ENCODE data around the gene RGS18. TPM values are rescaled to one million over a fixed set of nuclear protein-coding genes. Genes with fewer than 3 reads are reported as not detected.

RGS18 gene
- total and polyA plus RNA-seq, 2 donors (not counting 1 experiment from before 2014, with no cell fraction given), result 0.09 TPM; not detected in 1

DNA sequence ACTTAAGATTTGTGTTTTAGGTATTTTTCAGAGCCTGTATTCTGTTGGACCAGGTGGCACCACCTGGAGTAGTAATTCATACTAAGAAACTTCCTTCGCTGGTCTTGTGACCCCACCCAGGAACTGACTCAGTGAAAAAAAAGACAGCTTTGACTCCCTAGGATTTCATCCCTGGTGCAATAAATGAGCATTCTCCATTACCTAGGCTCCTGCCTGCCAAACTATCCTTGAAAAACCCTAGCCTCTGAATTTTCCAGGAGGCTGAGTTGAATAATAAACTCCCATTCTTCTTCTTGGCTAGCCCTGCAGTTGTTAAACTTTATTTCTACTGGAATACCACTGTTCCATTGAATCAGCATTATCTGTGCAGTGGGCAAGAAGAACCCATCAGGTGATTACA, 10.6 kb upstream of the RGS18 start:
- no peak overlapping the region for H3K27ac Mint-ChIP-seq

DNA sequence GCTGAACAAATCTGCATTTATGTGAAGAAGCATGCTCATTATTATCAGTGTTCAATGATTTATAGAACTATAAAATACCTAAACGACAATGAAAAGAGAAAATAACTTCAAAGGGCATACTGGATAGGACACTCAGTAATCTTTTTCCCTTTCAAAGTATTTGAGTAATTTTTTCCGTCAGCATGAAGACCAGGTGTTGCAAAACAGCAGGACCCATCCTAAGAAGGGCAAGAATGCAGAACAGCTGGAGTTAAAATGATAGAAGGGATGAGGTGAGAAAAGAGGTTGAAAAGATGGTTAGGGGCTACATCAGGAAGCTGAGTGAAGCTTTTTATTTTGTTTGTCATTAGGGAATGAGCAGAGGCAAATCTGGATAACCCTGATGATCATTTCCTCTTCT, 7.1 kb upstream of the RGS18 start:
- ATAC-seq (ENCODE audit: low read depth) (no peak), DNase-seq (no peak)
- ChIA-PET CTCF (no interaction called here), POLR2A (no interaction called here)
- H3K27ac ChIP-seq (ENCODE audit: low read length in 2 of 2), result no peak overlapping the region
- no peaks in the 10 kb centered on the region for H3K9me3 ChIP-seq (ENCODE audit: control extremely low read depth in 1 of 3, control insufficient read depth in 2 of 3, insufficient read depth in 1 of 3, low read length in 2 of 3)
- Mint-ChIP-seq H3K27ac (no peak overlapping the region), H3K27me3 (no peaks in the 10 kb centered on the region), H3K4me1 (no peaks in the 10 kb centered on the region), H3K4me3 (no peak overlapping the region), H3K9me3 (ENCODE audit: insufficient read depth) (no peaks in the 10 kb centered on the region)
- no peak overlapping the region for H3K4me3 ChIP-seq (ENCODE audit: control extremely low read depth in 1 of 5, extremely low read depth in 1 of 5, insufficient read depth in 1 of 5, low read depth in 2 of 5, low read length in 4 of 5)
- no peak overlapping the region for H3K4me2 ChIP-seq (replicated peaks; ENCODE audit: low read depth, low read length, poor library complexity, severe bottlenecking)
- intact Hi-C loops (cut with micrococcal nuclease), result no loop called here
- no peaks in the 10 kb centered on the region for H4K20me1 ChIP-seq (ENCODE audit: control insufficient read depth, insufficient read depth, low read length, poor library complexity, severe bottlenecking)
- TF ChIP-seq, protein P1, sequence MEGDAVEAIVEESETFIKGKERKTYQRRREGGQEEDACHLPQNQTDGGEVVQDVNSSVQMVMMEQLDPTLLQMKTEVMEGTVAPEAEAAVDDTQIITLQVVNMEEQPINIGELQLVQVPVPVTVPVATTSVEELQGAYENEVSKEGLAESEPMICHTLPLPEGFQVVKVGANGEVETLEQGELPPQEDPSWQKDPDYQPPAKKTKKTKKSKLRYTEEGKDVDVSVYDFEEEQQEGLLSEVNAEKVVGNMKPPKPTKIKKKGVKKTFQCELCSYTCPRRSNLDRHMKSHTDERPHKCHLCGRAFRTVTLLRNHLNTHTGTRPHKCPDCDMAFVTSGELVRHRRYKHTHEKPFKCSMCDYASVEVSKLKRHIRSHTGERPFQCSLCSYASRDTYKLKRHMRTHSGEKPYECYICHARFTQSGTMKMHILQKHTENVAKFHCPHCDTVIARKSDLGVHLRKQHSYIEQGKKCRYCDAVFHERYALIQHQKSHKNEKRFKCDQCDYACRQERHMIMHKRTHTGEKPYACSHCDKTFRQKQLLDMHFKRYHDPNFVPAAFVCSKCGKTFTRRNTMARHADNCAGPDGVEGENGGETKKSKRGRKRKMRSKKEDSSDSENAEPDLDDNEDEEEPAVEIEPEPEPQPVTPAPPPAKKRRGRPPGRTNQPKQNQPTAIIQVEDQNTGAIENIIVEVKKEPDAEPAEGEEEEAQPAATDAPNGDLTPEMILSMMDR (IDR thresholded peaks at IDR 0.05), result no peak
- TF ChIP-seq EZH2 (IDR thresholded peaks at IDR 0.05; ENCODE audit: borderline replicate concordance, insufficient read depth, low read depth, low read length, poor library complexity, severe bottlenecking), result no peak
- no peaks in the 10 kb centered on the region for H3K79me2 ChIP-seq (ENCODE audit: control insufficient read depth, insufficient read depth, low read length)
- H3K4me1 ChIP-seq (ENCODE audit: control insufficient read depth in 2 of 2, insufficient read depth in 2 of 2, low read length in 2 of 2), result no peaks in the 10 kb centered on the region
- H3K36me3 ChIP-seq (replicated peaks in 1 of 2; ENCODE audit: control extremely low read depth in 1 of 2, control insufficient read depth in 1 of 2, extremely low read depth in 1 of 2, insufficient read depth in 2 of 2, low read length in 1 of 2), result no peaks in the 10 kb centered on the region
- no peaks in the 10 kb centered on the region for H3K27me3 ChIP-seq (replicated peaks in 1 of 4; ENCODE audit: control extremely low read depth in 1 of 4, control insufficient read depth in 3 of 4, insufficient read depth in 4 of 4, low read length in 3 of 4)
- no peak overlapping the region for H2AFZ ChIP-seq (ENCODE audit: insufficient read depth, low read depth, low read length, poor library complexity, severe bottlenecking)
- no peak overlapping the region for H3K9ac ChIP-seq (ENCODE audit: low read length)
- WGBS (ENCODE audit: insufficient coverage), result 100% methylated on average over 1 of the region's 2 CpGs

More for the DNA sequence above, 10.6 kb upstream of the RGS18 start:
- Histone ChIP-seq H3K27me3 (replicated peaks in 1 of 4; ENCODE audit: control extremely low read depth in 1 of 4, control insufficient read depth in 3 of 4, insufficient read depth in 4 of 4, low read length in 3 of 4) (no peaks in the 10 kb centered on the region), H3K27ac (ENCODE audit: low read length in 2 of 2) (no peak overlapping the region), H4K20me1 (ENCODE audit: control insufficient read depth, insufficient read depth, low read length, poor library complexity, severe bottlenecking) (no peaks in the 10 kb centered on the region), H3K4me3 (ENCODE audit: control extremely low read depth in 1 of 5, extremely low read depth in 1 of 5, insufficient read depth in 1 of 5, low read depth in 2 of 5, low read length in 4 of 5) (no peak overlapping the region), H3K4me2 (replicated peaks; ENCODE audit: low read depth, low read length, poor library complexity, severe bottlenecking) (no peak overlapping the region), H3K4me1 (ENCODE audit: control insufficient read depth in 2 of 2, insufficient read depth in 2 of 2, low read length in 2 of 2) (no peaks in the 10 kb centered on the region), H3K9me3 (ENCODE audit: control extremely low read depth in 1 of 3, control insufficient read depth in 2 of 3, insufficient read depth in 1 of 3, low read length in 2 of 3) (peaks cover 0 to 1% (median 0%) of the 10 kb centered on the region in 3 donors), H3K36me3 (replicated peaks in 1 of 2; ENCODE audit: control extremely low read depth in 1 of 2, control insufficient read depth in 1 of 2, extremely low read depth in 1 of 2, insufficient read depth in 2 of 2, low read length in 1 of 2) (no peaks in the 10 kb centered on the region), H2AFZ (ENCODE audit: insufficient read depth, low read depth, low read length, poor library complexity, severe bottlenecking) (no peak overlapping the region), H3K79me2 (ENCODE audit: control insufficient read depth, insufficient read depth, low read length) (no peaks in the 10 kb centered on the region), H3K9ac (ENCODE audit: low read length) (no peak overlapping the region)
- no peaks in the 10 kb centered on the region for H3K27me3 Mint-ChIP-seq
- CTCF ChIA-PET, result no interaction called here
- intact Hi-C loops (cut with micrococcal nuclease), result no loop called here
- TF ChIP-seq, protein P1 (IDR thresholded peaks at IDR 0.05), result no peak
- TF ChIP-seq EZH2 (IDR thresholded peaks at IDR 0.05; ENCODE audit: borderline replicate concordance, insufficient read depth, low read depth, low read length, poor library complexity, severe bottlenecking), result no peak
- no peak overlapping the region for H3K4me3 Mint-ChIP-seq
- 71% methylated on average over 1 of the region's 1 CpG for WGBS (ENCODE audit: insufficient coverage)
- POLR2A ChIA-PET, result no interaction called here
- H3K9me3 Mint-ChIP-seq (ENCODE audit: insufficient read depth), result no peaks in the 10 kb centered on the region
- no peaks in the 10 kb centered on the region for H3K4me1 Mint-ChIP-seq
- DNase-seq (no peak), ATAC-seq (ENCODE audit: low read depth) (no peak)

All from B cell (primary cell).